Measurements from ENCODE around the gene MRPL11. TPM values are rescaled to one million over a fixed set of nuclear protein-coding genes. Genes with fewer than 3 reads are reported as not detected.

The MRPL11 gene
- total and polyA plus RNA-seq, 2 of the 13 experiments (the other 11 are each of a cell fraction or from before 2014, with no cell fraction given) = 72.9 to 176 TPM

DNA sequence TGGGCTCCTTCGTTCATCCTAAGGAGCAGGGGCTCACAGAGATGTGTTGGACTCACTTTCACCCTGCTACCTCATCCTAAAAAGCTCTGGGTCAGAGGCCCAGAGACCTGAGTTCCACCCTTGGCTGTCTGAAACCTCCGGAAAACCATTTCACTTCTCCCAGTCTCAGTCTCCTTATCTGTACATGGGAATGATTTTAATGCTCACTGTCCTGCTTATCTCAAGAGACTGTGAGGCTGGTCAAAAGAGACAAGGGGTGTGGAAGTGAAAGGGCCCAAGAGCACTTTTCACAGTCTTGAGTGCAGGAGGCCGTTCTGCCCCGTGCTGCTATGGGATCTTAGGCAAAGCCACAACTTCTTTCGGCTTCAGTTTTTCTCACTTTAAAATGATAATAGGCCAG lies 31.0 kb downstream of the MRPL11 start:
- ChIA-PET POLR2A (no interaction called here), CTCF (ENCODE audit: low intra/inter-chr PET ratio, low total read pairs) (interaction anchor here (0.7 to 3.4 kb wide), 10 partner anchors 14 to 427 kb away, joined by 3 to 54 read pairs (median 6); partner anchors contain the start of genes DPP3, MRPL11 and RBM4B)
- 26% methylated on average over 4 of the region's 5 CpGs for WGBS (ENCODE audit: low lambda C conversion rate)
- no peaks in the 10 kb centered on the region for H3K79me2 ChIP-seq (ENCODE audit: insufficient read depth, low read length)
- H4K20me1 ChIP-seq (ENCODE audit: insufficient read depth, low read length) = peaks cover 4% of the 10 kb centered on the region; the same call in 1 of the 2 replicates
- intact Hi-C loops (cut with micrococcal nuclease; ENCODE audit: unreplicated experiment) (loop anchor here (1.0 to 5.0 kb wide), 3 partner anchors 23 to 425 kb away; no protein-coding TSS in a partner anchor), in situ Hi-C loops (cut with HindIII; ENCODE audit: extremely low pct_ligation_motif_present, low pct_unique_long_range_greater_than_20kb) (loop anchor here (10.0 to 25.0 kb wide), 2 partner anchors 287 to 430 kb away; partner anchors contain the start of gene RCE1)
- H3K9ac ChIP-seq (ENCODE audit: insufficient read depth, low read depth, low read length) = no peak overlapping the region
- H3K36me3 ChIP-seq (replicated peaks in 1 of 2; ENCODE audit: control insufficient read depth in 1 of 2, insufficient read depth in 2 of 2, low read length in 2 of 2) = no peaks in the 10 kb centered on the region
- no peak for TF ChIP-seq MATR3 (CRISPR knock-in tag; IDR thresholded peaks at IDR 0.05)
- TF ChIP-seq, protein P1, sequence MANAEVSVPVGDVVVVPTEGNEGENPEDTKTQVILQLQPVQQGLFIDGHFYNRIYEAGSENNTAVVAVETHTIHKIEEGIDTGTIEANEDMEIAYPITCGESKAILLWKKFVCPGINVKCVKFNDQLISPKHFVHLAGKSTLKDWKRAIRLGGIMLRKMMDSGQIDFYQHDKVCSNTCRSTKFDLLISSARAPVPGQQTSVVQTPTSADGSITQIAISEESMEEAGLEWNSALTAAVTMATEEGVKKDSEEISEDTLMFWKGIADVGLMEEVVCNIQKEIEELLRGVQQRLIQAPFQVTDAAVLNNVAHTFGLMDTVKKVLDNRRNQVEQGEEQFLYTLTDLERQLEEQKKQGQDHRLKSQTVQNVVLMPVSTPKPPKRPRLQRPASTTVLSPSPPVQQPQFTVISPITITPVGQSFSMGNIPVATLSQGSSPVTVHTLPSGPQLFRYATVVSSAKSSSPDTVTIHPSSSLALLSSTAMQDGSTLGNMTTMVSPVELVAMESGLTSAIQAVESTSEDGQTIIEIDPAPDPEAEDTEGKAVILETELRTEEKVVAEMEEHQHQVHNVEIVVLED (CRISPR knock-in tag; IDR thresholded peaks at IDR 0.05; ENCODE audit: borderline replicate concordance) = no peak
- no peak for TF ChIP-seq ZFYVE20 (CRISPR knock-in tag; IDR thresholded peaks at IDR 0.05; ENCODE audit: borderline replicate concordance, low read depth)
- TF ChIP-seq, protein P2, sequence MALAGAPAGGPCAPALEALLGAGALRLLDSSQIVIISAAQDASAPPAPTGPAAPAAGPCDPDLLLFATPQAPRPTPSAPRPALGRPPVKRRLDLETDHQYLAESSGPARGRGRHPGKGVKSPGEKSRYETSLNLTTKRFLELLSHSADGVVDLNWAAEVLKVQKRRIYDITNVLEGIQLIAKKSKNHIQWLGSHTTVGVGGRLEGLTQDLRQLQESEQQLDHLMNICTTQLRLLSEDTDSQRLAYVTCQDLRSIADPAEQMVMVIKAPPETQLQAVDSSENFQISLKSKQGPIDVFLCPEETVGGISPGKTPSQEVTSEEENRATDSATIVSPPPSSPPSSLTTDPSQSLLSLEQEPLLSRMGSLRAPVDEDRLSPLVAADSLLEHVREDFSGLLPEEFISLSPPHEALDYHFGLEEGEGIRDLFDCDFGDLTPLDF (CRISPR knock-in tag; IDR thresholded peaks at IDR 0.05) = no peak
- no peak for ATAC-seq
- no TSS peak for BruUV-seq (replicated peaks)
- H2AFZ ChIP-seq (ENCODE audit: low read length) = no peak overlapping the region
- peaks cover 7 to 82% of the 10 kb centered on the region in 2 experiments for H3K27me3 ChIP-seq (ENCODE audit: control insufficient read depth in 1 of 2, insufficient read depth in 2 of 2, low read length in 2 of 2)
- no peak overlapping the region for H3K4me3 ChIP-seq (replicated peaks in 1 of 3; ENCODE audit: insufficient read depth in 1 of 3, low read depth in 2 of 3, low read length in 3 of 3)
- no peak overlapping the region for H3K27ac ChIP-seq (ENCODE audit: extremely low read length, insufficient read depth, low read length)
- H3K9me3 ChIP-seq (ENCODE audit: low read length) = no peaks in the 10 kb centered on the region
- H3K4me1 ChIP-seq (ENCODE audit: insufficient read depth, low read length) = 0 out of 2 replicates have a peak, but pooled peaks cover 5% of the 10 kb centered on the region
- no peak overlapping the region for H3K4me2 ChIP-seq (ENCODE audit: low read depth, low read length)
- FAIRE-seq = no peak
- DNase-seq (ENCODE audit: low spot score) = no peak

DNA sequence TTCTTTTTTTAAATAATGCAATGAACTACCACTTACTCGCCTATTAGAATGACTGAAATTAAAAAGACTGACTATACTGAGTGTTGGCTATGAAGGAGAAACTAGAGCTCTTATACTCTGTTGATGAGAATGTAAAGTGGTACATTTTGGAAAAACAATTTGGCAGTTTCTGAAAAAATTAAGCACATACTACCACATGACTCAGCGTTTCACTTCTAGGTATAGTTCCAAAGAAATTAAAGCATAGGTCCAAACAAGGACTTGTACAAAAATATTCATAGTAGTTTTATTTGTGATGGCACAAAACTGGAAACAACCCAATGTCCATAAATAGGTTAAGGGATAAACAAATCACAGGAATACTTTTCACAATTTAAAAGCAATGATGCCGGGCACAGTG lies 44.7 kb downstream of the MRPL11 start:
- Histone ChIP-seq H3K27me3 (ENCODE audit: control insufficient read depth in 1 of 2, insufficient read depth in 2 of 2, low read length in 2 of 2) (peaks cover 0 to 20% of the 10 kb centered on the region in 2 experiments; a peak in 1 of 5 replicates), H3K36me3 (replicated peaks in 1 of 2; ENCODE audit: control insufficient read depth in 1 of 2, insufficient read depth in 2 of 2, low read length in 2 of 2) (no peaks in the 10 kb centered on the region), H2AFZ (ENCODE audit: low read length) (no peak overlapping the region), H3K79me2 (ENCODE audit: insufficient read depth, low read length) (no peaks in the 10 kb centered on the region), H3K4me1 (ENCODE audit: insufficient read depth, low read length) (no peaks in the 10 kb centered on the region), H3K9me3 (ENCODE audit: low read length) (no peaks in the 10 kb centered on the region), H3K4me3 (replicated peaks in 1 of 3; ENCODE audit: insufficient read depth in 1 of 3, low read depth in 2 of 3, low read length in 3 of 3) (no peak overlapping the region), H3K4me2 (ENCODE audit: low read depth, low read length) (no peak overlapping the region), H3K27ac (ENCODE audit: extremely low read length, insufficient read depth, low read length) (no peak overlapping the region), H4K20me1 (ENCODE audit: insufficient read depth, low read length) (no peaks in the 10 kb centered on the region), H3K9ac (ENCODE audit: insufficient read depth, low read depth, low read length) (no peak overlapping the region)
- FAIRE-seq (no peak), DNase-seq (ENCODE audit: low spot score) (no peak), ATAC-seq (no peak)
- 20% methylated on average over 3 of the region's 3 CpGs for WGBS (ENCODE audit: low lambda C conversion rate)
- CTCF ChIA-PET (ENCODE audit: low intra/inter-chr PET ratio, low total read pairs) = no interaction called here
- TF ChIP-seq ZNF207 (IDR thresholded peaks at IDR 0.05; ENCODE audit: borderline replicate concordance) (no peak), ZNF10 (CRISPR knock-in tag; IDR thresholded peaks at IDR 0.05; ENCODE audit: borderline replicate concordance, low read depth) (no peak), ZNF337 (CRISPR knock-in tag; IDR thresholded peaks at IDR 0.05; ENCODE audit: borderline replicate concordance, low read depth) (no peak), SIN3B (IDR thresholded peaks at IDR 0.05; ENCODE audit: low read length) (no peak), ZNF652 (CRISPR knock-in tag; IDR thresholded peaks at IDR 0.05; ENCODE audit: borderline replicate concordance, low read depth) (no peak), ZNF350 (CRISPR knock-in tag; IDR thresholded peaks at IDR 0.05; ENCODE audit: borderline replicate concordance, low read depth) (no peak), NRL (CRISPR knock-in tag; IDR thresholded peaks at IDR 0.05; ENCODE audit: borderline replicate concordance) (no peak), ZNF256 (CRISPR knock-in tag; conservative IDR thresholded peaks at IDR 0.05) (no peak), SMYD3 (CRISPR knock-in tag; IDR thresholded peaks at IDR 0.05) (no peak)
- TF ChIP-seq, protein P3, sequence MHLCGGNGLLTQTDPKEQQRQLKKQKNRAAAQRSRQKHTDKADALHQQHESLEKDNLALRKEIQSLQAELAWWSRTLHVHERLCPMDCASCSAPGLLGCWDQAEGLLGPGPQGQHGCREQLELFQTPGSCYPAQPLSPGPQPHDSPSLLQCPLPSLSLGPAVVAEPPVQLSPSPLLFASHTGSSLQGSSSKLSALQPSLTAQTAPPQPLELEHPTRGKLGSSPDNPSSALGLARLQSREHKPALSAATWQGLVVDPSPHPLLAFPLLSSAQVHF (CRISPR knock-in tag; IDR thresholded peaks at IDR 0.05) = no peak
- BruUV-seq (replicated peaks) = no TSS peak
- in situ Hi-C loops (cut with HindIII; ENCODE audit: extremely low pct_ligation_motif_present, low pct_unique_long_range_greater_than_20kb) (no loop called here), intact Hi-C loops (cut with micrococcal nuclease; ENCODE audit: unreplicated experiment) (no loop called here)
- POLR2A ChIA-PET = no interaction called here

Data from HepG2 (cell line).